Forelimb muscle (tissue), 1 donor: ENCODE results near the gene INPP5D. TPM values are rescaled to one million over a fixed set of nuclear protein-coding genes. Genes with fewer than 3 reads are reported as not detected.

Experiments
- DNase-seq: peaks from one replicate; pipeline ENCODE4 v3.0.0-alpha.2; 2013; ENCODE audit warnings: low read depth
- polyA plus RNA-seq: library from polyadenylated mRNA; unstranded; fragments of 120-200 nt; gene quantifications from one replicate; pipeline ENCODE4 v1.2.1, GENCODE V29; 2013; ENCODE audit not compliant: insufficient read length

The INPP5D gene
- polyA plus RNA-seq, 1 donor: 8.3 TPM

DNA sequence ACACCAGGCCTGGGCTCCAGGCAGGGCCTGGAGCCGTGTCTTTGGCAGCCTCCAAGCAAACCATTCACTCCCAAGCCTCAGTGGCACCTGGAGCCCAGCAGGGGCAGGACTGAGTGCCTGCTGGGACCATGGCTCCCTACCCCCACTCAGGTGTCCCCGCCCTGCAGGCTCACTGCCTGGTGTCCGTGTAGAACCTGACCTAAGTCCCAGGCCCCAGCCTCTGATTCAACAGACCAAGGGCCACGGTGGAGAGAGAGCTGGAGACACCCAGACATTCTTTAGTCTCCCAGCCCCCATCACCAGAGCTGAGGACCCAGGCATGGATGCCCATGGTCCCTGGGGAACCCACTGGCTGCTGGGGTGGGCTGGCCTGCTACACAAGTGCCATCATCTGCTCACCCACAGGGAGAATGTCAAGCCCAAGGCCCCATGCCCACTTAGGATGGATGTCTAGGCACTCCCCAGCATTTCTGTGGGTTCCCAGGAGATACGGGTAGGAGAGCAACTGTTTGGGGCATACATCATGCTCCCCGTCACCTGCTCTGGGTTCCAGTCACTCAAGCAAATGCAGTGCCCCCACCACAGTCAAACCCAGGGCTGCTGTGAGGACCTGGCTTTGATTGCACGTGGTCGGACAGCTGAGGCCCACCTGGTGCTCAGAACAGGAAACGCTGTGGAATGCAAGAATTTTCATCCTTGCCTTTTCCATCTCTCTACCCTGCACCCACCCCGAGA, 148.4 kb downstream of the INPP5D start:
- no peak for DNase-seq

- no peak for DNase-seq
These were observed 149.0 kb downstream of the INPP5D start for GRCh38 chr2:233209117-233209532.

DNA sequence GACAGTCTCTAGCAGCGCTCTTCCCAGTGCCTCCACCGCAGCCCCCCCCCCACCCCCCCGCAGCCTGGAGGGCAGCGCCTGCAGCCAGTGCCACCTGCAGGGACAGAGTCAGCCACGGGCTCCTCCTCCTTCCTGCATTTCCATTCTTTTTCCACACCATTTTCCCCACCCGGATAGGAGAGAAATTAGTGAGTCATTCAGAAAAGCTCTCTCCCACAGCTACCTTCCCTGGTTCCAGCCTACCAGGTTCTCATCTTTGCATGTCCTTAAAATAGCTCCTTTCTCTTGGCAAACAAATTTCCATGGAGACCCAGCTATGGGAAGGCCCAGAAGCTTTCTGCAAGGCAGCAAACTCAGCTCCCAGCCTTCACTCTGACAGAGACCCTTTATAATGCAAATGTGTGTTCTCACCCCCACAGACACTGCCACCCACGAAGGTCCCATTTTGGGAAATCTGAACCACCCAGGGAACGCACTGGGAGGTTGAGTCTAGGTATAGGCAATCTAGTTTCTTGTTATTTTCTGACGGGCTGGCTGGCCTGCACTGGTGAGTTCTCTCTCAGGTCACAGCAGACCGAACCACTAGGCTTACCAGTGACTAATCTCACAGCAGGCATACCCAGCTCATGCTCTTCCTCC, 149.5 kb downstream of the INPP5D start:
- DNase-seq: peak; percentile 28

- no peak for DNase-seq
These were observed 150.1 kb downstream of the INPP5D start for GRCh38 chr2:233210281-233210680.

- DNase-seq: peak; percentile 28
These were observed 150.9 kb downstream of the INPP5D start for GRCh38 chr2:233210843-233211547.

- DNase-seq: no peak
These were observed 151.4 kb downstream of the INPP5D start for GRCh38 chr2:233211548-233211895.

DNA sequence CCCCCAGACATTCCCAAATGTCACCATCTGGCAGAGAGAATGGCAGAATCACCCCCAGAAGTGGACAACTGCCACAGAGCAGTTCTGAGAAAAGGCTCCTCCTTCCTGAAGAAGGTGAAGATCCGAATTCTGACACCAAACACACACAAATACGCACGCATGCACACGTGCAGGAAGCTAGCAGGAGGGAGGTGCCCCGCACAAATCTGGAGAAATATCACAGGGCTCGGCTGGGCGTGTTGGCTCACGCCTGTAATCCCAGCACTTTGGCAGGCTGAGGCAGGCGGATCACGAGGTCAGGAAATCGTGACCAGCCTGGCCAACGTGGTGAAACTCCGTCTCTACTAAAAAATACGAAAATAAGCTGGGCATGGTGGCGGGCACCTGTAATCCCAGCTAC, 152.9 kb downstream of the INPP5D start:
- DNase-seq: no peak

DNA sequence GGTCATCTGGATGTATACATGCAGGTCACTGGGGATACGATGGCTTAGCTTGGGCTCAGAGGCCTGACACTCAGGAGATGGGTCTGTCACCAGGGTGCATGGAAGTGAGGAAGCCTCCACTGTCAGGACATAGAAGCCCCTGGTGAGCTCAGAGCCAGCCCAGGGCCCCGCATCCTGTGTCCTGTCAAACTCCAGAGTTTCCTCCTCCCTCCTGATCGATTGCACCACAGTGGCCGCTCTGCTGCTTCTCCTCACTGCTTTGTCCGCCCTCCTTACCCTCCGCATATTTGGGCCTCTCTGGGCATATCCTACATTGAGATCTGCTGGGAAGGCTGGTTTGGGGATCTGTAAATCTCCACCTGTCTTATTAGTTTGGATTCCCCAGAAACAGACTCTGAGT, 153.8 kb downstream of the INPP5D start:
- DNase-seq: no peak

- no peak for DNase-seq
These were observed 157.8 kb downstream of the INPP5D start for GRCh38 chr2:233217892-233218377.

GRCh38 chr2:233218836-233219235, 158.7 kb downstream of the INPP5D start:
- DNase-seq: no peak

DNA sequence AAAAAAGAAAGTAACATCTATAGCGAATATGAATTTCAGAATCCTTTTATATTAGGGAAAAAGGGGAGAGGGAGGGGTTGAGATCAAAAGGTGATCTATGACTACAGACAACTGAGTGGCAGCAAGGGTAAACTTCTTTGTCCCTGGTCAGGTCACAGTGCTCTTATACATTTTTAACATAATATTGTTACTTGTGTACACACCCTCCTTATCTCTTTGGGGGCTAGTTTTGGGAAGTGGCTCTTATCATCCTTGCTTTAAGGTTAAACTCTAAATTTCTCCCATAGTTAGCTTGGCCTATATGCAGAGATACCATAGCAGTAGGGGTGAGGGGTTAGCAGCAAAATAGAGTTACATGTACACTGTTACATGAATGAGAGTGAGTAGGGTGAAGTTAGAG, 159.7 kb downstream of the INPP5D start:
- no peak for DNase-seq

GRCh38 chr2:233221378-233222063, 161.4 kb downstream of the INPP5D start:
- no peak for DNase-seq

GRCh38 chr2:233223059-233223894, 163.1 kb downstream of the INPP5D start:
- DNase-seq: no peak

DNA sequence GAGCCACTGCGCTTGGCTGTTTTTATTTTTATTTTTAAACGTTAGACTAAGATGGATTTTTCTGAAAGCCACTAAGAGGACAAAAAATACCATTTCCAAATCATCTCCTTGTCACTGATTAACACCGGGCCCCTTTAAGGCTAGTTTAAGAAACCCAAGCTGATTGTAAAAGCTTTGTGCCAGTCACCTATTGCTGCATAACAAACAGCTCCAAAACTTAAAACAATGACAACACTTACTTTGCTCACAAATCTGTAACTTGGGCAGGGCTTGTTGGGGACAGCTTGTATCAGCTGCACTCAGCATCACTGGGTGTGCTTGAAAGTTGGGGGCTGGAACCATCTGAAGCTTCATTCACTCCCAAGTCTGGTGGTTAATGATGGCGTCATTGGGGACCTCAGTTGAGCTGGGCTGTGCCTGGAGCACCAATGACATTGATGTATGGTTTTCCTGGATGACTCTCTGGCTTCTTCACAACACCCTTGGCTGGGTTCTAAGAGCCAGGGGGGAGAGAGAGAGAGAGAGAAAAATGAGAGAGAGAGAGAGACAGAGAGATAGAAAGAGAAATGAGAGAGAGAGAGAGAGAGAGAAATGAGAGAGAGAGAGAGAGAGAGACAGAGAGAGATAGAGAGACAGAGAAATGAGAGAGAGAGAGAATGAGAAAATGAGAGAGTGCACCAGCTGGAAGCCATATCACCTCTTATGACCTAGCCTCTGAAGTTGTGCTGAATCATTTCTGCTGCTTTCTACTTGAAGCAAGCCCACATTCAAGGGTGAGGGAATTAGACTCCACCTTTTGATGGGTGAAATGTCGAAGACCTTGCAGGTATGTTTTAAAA, 165.3 kb downstream of the INPP5D start:
- no peak for DNase-seq

GRCh38 chr2:233226511-233227031, 166.4 kb downstream of the INPP5D start:
- DNase-seq: no peak

DNA sequence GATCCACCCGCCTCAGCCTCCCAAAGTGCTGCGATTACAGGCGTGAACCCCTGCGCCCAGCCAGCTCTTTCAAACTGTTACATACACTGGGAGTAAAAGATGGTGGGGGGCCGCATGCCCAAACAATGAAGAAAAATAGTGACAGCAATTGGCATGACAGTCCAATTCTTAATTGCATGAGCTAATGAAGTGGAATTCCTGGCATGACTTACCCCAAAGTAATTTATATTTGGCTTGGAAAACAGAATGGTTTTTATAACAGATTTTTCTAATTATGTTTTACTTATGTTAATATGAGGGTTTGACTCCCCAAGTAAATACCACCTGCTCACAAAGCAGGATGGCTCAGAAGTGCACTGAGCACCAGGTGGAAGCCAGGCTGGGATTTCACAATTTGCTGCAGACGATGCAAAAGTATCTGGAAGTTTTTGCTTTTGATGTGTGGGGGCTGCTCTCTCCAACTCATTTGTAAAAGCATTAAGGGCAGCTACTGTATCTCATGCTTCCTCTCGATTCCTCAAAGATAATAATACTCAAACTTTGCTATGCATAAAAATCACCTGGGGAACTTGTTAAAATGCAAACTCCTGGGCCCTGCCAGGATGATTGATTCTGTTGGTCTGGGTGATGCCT, 167.3 kb downstream of the INPP5D start:
- no peak for DNase-seq

DNA sequence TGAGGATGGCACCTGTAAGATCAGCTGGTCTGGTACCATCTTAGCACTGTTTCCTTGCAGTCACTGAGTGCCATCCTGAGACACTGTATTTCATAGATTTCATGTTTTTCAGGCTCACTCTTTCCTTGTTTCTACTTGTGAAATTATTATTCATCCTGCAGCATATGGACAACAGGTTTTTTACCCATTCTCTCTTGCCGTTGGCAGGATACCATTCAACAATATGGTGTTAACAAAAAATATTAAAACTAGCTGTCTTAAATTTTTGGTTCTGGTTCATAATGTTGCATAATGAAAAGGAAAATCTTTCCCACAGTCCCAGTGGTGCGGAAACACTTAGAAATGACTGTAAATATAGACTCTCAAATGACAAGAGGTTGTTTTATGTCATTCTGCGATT, 168.2 kb downstream of the INPP5D start:
- no peak for DNase-seq

GRCh38 chr2:233233618-233234230, 173.6 kb downstream of the INPP5D start:
- no peak for DNase-seq

DNA sequence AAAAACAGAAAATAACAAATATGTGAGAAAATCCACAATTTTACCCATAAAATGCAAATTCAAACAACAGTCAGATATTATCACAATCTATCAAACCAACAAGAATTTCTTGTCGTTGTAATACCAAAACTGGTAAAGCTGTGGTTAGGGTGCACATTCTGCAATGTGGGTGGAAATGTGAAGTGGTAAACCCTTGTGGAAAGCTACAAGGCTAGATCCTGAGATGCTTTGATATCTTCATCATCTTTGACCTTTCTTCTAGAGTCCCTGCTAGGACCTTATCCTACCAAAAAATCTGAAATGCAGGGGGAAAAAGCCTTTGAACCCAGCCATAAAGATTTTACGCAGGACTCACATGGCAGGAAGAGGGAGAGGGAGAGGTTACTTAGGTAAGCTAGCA, 174.1 kb downstream of the INPP5D start:
- no peak for DNase-seq
